Ramos (cell line): Measurements from ENCODE around the gene RALGAPA1.
"Not testable (repeated sequence)": the region's sequence is repeated elsewhere in the genome, so short reads cannot be mapped to it uniquely, and the experiment has no call there.

ENCODE experiments used
- in situ Hi-C: fragments of 300-500 bp; cut with MboI; formaldehyde crosslinking; loops from one replicate; pipeline ENCODE4 v1.14.3; 2022; ENCODE audit warnings: low sequenced_read_pairs; ENCODE audit not compliant: unreplicated experiment

The RALGAPA1 gene

DNA sequence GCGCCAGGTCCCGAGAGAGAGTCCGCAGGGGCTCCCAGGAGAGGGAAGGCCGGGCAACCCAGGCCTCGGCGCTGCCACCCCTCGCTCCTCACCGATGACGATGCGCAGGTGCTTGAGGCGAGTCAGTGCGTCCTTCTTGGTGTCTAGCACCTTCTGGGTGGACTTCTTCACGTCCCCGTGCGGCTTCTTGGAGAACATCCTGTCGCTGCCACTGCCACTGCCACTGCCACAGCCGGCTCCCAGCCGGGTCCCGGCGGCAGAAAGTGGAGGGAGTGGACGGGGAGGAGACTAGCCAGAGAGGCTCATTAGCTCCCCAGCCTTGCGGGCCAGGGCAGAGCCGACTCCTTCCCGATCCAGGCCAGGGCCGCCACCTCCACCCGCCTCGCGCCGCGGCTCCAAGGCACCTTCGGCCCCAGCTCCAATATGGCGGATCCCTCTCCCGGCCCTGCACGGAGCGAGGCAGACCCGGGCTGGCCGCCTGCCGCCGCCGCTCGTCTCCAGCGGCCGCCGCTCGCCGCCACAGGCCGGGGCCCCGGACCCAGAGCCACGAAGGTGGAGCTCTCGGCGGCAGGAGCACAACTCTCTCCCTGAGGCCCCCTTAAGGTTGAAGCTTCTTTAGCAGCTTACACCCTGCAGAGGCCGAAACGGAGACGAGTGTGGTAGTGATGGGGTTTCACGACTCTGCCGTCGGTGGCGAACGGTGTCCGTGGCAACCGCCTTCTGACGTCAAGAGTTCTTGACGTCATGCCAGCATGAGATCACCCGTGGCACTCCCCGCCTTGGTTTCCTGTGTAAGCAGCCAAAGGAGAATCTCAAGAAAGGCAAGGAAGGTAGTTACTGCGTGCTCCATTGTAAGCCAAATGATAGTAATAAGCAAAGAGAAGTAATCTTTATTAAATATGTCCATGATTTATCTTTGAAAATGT lies at the start of gene RALGAPA1:
TSS of gene RALGAPA1 (minus strand) at position 658 of the 926 bp plus-strand sequence. CDS start at position 198, 460 bp downstream.
- in situ Hi-C loops, result not testable (repeated sequence)

DNA sequence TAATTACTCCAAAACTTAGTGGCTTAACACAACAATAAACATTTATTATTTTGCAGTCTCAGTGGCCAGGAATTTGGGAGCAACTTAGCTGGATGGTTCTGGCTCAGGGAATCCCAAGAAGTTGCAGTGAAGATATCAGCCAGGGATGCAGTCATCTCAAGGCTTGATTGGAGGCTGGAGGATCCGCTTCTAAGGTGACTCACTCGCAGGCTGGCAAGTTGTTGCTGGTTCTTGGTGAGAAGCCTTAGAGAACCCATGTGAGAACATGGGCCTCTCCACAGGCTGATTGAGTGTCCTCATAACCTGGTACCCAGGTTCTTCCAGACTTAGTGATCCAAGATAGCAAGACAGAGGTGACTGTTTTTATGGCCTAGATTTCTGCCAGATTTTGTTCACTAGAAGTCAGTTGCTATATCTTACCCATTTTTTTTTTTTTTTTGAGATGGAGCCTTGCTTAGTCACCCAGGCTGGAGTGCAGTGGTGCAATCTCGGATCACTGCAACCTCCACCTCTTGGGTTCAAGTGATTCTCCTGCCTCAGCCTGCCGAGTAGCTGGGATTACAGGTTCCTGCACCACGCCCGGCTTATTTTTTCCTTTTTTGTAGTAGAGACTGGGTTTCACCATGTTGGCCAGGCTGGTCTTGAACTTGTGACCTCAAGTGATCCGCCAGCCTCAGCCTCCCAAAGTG lies 49.6 kb upstream of the RALGAPA1 start:
- in situ Hi-C loops, result no loop called here

DNA sequence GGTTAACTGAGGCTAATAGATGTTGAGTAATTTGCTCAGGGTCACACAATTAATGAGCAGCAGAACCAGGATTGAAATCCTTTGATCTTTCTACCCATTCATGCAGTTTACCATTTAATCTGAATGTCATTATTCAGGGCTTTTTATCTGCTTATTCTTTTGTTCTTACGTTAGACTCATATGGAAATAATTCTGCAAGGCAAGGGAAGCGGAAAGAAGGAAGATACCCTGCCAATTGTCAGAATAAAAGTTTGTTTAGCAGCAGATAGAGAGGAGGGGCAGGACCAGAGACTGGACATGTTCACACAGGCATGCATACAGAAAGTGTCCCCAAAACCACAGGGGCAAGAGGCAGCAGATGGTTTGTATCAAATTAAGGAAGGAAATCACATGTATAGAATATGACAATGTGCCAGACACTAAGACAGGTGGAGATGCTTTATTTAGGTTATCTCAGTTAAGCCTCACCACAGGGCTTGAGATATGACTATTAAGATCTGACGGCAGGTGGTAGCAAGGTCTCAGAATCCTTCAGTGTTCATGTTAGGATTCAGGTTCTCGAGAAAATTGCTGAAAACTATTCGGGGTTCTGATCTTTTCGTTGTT lies 46.9 kb upstream of the RALGAPA1 start:
- in situ Hi-C loops, result no loop called here

DNA sequence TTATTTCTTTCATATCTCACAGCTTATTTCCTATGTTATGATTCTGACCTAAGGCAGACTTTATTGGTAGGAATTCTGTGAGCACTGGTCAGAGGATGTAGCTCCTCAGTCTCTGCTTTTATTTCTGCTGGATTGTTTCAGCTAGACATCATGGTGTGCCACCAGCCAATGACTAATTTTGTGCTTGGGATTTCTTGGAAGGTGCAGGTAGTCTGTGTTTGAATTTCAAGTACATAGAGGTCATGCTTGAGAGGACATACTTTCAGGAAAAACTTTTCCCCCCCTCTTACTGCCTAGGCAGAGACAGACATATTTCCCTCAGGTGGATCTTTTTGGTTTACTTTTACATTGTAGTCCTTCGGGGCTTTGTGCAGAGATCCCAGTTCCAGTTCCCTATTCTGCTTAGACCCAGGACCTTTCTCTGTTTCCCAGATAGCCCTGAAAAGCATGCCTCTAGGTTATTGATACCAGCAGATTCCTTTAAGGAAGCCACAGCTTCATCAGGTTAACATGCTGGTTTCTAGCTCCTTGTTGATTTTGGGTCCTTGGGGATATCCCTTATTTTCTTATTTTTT lies 45.7 kb upstream of the RALGAPA1 start:
- in situ Hi-C loops, result no loop called here

DNA sequence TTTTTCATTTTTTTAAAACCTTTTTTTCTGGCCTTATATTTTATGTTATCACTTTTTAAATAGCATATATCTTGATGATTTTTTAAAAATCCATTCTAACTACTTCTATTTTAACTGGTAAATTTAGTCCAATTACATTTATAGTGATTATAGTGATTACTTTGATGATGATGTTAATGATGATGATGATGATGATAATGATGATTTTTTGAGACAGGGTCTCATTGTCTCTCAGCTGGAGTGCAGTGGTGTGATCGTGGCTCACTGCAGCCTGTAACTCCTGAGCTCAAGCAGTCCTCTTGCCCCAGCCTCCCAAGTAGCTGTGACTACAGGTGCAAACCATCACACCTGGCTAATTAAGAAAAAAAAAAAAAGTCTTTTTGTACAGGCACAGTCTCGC lies 44.1 kb upstream of the RALGAPA1 start:
- in situ Hi-C loops, result no loop called here

DNA sequence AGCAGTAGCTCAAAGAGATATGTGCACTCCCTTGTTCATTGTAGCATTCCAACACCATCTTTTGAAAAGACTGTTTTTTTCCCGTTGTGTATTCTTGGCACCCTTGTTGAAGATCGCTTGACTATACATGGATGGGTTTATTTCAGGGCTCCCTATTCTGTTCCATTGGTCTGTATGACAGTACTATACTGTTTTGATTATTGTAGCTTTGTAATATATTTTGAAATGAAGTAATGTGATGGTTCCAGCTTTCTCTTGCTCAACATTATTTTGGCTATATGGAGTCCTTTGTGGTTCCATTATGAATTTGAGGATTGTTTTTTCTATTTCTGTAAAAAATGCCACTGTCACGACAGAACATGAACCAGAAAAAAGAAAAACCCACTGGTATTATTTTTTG lies 42.7 kb upstream of the RALGAPA1 start:
- in situ Hi-C loops, result no loop called here

DNA sequence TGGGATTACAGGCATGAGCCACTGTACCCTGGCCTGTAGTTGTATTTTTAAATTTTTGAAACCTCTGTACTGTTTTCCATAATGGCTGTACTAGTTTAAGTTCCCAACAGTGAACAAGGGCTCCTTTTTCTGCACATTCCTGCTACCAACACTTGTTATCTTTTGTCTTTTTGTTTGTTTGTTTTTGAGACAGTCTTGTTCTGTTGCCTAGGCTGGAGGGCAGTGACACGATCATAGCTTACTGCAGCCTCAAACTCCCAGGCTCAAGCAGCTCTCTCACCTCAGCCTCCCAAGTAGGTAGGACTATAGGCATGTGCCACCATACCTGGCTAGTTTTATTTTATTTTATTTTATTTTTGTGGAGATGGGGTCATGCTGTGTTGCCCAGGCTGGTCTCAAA lies 40.0 kb upstream of the RALGAPA1 start:
- in situ Hi-C loops, result no loop called here

DNA sequence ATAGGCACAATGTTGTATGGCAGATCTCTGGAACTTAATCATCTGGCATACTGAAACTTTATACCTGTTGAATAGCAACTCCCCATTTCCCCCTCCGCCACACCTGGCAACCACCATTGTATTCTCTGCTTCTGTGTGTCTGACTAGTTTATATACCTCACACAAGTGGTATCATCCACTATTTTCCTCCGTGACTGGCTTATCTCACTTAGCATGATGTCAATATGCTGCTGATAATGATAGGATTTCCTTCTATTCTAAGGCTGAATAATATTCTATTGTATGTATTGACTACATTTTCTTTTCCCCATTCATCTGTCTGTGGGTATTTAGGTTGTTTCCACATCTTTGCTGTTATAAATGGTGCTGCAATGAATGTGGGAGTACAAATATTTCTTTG lies 38.5 kb upstream of the RALGAPA1 start:
- in situ Hi-C loops, result no loop called here

DNA sequence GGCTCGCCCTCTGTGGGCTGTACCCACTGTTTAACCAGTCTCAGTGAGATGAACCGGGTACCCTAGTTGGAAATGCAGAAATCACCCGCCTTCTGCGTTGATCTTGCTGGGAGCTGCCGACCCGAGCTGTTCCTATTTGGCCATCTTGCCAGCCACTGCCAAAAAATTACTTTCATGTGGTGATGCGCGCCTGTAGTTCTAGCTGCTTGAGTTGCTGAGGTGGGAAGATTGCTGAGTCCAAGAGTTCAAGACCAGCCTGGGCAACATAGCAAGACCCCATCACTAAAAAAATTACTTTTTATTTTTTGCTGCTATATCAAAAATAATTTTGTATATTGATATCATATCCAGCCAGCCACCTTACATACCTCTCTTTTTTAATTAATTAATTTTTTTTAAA lies 35.4 kb upstream of the RALGAPA1 start:
- in situ Hi-C loops, result no loop called here

DNA sequence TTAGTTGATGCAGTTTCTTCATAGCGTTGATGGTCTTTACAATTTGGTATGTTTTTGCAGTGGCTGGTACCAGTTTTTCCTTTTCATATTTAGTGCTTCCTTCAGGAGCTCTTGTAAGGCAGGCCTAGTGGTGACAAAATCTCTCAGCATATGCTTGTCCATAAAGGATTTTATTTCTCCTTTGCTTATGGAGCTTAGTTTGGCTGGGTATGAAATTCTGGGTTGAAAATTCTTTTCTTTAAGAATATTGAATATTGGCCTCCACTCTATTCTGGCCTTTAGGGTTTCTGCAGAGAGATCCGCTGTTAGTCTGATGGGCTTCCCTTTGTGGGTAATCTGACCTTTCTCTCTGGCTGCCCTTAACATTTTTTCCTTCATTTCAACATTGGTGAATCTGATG lies 33.1 kb upstream of the RALGAPA1 start:
- in situ Hi-C loops, result not testable (repeated sequence)

DNA sequence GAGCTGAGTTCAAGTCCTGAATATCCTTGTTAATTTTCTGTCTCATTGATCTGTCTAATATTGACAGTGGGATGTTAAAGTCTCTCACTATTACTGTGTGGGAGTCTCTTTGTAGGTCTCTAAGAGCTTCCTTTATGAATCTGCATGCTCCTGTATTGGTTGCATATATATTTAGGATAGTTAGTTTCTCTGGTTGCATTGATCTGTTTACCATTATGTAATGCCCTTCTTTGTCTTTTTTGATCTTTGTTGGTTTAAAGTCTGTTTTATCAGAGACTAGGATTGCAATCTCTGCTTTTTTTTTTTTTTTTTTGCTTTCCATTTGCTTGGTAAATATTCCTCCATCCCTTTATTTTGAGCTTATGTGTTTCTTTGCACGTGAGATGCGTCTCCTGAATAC lies 32.6 kb upstream of the RALGAPA1 start:
- in situ Hi-C loops, result not testable (repeated sequence)

DNA sequence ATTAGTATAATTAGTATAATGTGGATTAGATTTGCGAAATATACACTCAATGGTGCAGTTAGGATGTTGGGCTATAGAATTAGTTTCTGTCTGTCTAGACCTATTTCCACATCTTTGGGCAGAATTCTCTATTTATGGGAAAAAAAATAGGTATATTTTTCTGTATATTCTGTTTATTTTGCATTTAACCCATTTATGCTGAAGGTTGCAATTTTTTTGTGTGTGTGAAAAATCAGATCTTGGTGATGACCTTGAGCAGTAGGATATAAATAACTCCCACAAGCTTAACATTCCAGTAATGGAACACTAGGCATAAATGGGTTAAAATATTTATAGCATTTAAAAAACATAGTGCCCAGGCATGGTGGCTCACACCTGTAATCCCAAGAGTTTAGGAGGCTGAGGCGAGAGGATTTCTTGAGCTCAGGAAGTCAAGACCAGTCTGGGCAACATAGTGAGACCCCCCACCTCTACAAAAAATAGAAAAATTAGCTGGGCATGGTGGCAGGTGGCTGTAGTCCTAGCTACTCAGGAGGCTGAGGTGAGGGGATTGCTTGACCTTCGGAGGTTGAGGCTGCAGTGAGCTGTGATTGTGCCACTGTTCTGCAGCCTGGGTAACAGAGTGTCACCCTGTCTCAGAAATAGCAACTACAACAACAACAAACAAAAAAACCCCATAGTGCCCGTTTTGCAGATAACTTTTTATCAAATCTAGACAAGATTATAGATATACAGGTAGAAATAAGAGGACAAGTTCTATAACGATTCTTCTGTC lies 26.3 kb upstream of the RALGAPA1 start:
- in situ Hi-C loops, result no loop called here

DNA sequence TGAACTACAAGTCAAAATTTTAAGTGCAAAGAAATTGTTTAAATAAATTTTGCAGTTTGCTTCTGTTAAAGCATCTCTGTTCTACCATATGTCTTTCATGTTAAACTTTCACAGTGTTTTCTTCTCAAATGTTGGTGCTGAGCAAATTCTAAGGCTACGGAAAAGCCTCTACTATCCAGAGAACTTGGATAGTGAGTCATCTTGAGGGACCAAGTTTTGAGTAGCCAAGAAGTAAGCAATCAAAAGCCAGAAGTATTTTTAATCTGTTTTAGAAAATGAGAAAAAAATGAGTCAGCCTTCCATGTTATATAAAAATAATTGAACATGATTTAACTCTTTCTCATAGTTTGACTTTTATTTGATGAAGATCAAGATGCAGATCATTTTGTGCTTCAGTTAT lies 20.4 kb upstream of the RALGAPA1 start:
- in situ Hi-C loops, result no loop called here

DNA sequence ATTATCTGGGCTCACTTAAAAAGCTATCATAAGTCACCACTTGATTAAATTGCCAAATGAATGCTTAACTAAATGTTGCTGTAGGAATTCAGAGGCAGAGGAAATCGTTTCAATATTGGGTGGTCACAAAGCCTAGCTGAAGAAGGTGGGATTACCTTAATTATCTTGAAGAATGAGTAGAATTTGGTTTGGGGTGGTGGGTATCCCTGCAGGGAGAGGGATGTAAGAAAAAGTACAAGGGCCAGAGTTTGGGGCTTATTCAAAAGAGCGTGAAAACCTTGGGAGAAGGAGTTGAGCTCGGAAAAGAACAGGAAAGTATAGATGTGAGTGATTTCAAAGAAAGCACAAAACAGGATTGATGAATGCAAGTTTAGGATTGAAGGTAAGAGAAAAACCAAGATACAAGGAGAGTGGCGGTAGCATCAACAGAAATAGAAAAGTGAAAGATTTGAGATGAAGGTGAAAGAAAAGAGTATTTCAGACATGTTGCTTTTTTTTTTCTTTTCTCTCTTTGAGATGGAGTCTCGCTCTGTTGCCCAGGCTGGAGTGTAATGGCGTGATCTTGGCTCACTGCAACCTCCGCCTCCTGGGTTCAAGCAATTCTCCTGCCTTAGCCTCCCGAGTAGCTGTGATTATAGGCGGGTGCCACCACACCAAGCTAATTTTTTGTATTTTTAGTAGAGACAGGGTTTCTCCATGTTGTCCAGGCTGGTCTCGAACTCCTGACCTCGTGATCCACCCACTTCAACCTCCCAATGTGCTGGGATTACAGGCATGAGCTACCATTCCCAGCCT lies 18.8 kb upstream of the RALGAPA1 start:
- in situ Hi-C loops, result no loop called here

DNA sequence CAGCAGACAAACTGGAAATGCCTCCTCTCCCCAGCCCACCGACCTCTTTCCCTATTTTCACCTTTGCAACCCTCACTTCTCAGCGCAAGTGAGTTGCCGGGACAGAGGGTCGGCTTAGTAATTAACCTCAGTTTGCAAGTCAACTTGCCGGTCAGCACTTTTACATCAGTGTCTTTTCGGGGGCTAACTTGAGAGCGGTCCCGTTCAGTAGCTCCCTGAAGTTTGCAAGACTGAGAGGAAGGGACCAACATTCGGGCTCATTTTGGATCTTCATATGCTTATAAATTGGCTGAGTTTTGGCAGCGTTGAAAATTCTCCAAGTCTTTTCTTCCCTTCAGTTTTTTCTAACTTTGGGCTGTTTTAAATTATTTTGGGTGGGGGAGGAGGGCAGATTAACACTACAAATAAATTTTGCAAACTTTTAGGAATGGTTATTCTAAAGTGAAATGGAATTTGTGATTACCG lies 17.9 kb upstream of the RALGAPA1 start:
- in situ Hi-C loops, result no loop called here

DNA sequence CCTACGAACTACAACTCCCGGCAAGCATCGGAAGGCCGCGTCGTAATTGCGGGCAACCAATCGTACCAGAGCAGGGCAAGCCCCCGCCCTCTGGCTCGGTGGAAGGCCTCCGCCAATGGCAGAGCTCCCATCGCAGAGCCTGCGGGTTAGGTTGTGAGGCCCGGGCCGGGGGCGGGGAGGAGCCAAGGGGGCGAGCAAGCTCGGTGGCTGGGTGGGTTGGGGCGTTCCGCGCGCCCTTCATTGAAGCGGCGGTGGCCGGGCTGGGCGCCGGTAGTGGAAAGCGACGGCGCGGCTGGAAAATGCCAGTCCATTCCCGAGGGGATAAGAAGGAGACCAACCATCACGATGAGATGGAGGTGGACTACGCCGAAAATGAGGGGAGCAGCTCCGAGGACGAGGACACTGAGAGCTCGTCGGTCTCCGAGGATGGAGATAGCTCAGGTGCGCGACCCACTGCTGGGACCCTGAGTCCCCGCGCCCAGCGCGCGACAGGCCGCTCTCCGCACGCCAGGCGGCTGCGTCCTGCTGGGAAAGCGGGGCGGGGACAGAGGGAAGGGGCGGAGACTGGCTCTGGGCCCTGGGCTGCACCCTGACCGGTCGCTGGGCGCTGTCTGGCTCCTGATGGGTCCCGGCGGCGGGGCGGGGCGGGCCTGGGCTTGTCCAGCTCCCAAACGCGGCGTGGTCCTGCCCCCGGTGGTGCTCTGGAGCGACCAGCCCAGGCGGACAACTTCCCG lies 17.3 kb upstream of the RALGAPA1 start, which contains the start of gene BRMS1L:
TSS of gene BRMS1L (plus strand) at position 121 of the 734 bp plus-strand sequence. CDS start at position 300, 179 bp downstream.
- in situ Hi-C loops, result no loop called here

DNA sequence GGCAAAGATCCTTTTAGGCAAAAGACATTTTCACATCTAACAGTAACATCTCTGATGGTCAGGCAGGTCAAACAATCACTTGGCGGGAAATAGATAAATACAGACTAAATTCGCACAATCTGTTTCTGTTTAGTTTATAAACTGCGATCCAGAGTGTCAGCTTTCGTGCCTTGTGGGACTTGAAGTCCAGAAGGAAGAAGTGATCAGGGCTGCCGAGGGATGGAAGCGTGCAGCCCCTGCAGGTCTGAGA lies 16.8 kb upstream of the RALGAPA1 start:
- in situ Hi-C loops, result no loop called here

DNA sequence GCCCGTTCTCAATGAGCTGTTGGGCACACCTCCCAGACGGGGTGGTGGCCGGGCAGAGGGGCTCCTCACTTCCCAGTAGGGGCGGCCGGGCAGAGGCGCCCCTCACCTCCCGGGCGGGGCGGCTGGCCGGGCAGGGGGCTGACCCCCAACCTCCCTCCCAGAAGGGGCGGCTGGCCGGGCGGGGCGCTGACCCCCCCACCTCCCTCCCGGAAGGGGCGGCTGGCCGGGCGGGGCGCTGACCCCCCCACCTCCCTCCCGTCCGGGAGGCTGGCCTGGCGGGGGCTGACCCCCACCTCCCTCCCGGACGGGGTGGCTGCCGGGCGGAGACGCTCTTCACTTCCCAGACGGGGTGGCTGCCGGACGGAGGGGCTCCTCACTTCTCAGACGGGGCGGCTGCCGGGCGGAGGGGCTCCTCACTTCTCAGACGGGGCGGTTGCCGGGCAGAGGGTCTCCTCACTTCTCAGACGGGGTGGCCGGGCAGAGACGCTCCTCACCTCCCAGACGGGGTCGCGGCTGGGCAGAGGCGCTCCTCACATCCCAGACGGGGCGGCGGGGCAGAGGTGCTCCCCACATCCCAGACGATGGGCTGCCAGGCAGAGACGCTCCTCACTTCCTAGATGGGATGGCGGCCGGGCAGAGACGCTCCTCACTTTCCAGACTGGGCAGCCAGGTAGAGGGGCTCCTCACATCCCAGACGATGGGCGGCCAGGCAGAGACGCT lies 15.5 kb upstream of the RALGAPA1 start:
- in situ Hi-C loops, result not testable (repeated sequence)
